Colonic mucosa (tissue), 4 donors: ENCODE results near the gene HES7. TPM values are rescaled to one million over a fixed set of nuclear protein-coding genes. Genes with fewer than 3 reads are reported as not detected.
A peak's percentile ranks its signal among the peaks of the same experiment; 100 is the strongest.

Experiments
- DNase-seq: peaks from one replicate; pipeline ENCODE4 v3.0.0-alpha.2; 2020
- H3K27ac ChIP-seq: fragments of 200-600 bp; one replicate; pipeline ENCODE4 v1.8.0; 2021
- H3K27me3 ChIP-seq: fragments of 200-600 bp; one replicate; pipeline ENCODE4 v1.8.0; 2021
- H3K36me3 ChIP-seq: fragments of 200-600 bp; one replicate; pipeline ENCODE4 v1.8.0; 2021
- H3K4me1 ChIP-seq: fragments of 200-600 bp; one replicate; pipeline ENCODE4 v1.8.0; 2021; ENCODE audit warnings: mild to moderate bottlenecking
- H3K4me3 ChIP-seq: fragments of 200-600 bp; one replicate; pipeline ENCODE4 v1.8.0; 2021
- H3K9ac ChIP-seq, 2 donors: one replicate each; pipeline ENCODE4 v1.7.0; 2013; ENCODE audit warnings: control low read depth in 2 of 2, low read depth in 2 of 2, low read length in 2 of 2
- H3K9me3 ChIP-seq: fragments of 200-600 bp; one replicate; pipeline ENCODE4 v1.8.0; 2021
- intact Hi-C: fragments of 100-400 bp; cut with DNase I; formaldehyde crosslinking; loops from one replicate; pipeline ENCODE4 v1.14.1; 2022
- total RNA-seq, 2 donors: library from RNA; stranded (reverse); fragmentation: NEBNext Ultra II Directional in 1 of 2; extraction: Animal tissue kit (Norgen Biotek cat#: 25700) in 1 of 2; gene quantifications; one replicate each; pipeline ENCODE4 v1.2.1, GENCODE V29; 2021
- TF ChIP-seq, protein P1 (sequence below): fragments of 200-600 bp; IDR thresholded peaks from one replicate; pipeline ENCODE4 v1.8.0; 2022; ENCODE audit warnings: antibody characterized with exemption, mild to moderate bottlenecking
- donor health status: healthy.
- donor health status: DM: no; HTN: no; CAD: no.
- donor health status: DM: no; HTN: no; CAD: no.

Gene HES7
- total RNA-seq, 2 donors from 2014 or later: not detected

GRCh38 chr17:8146381-8147140 lies 22.7 kb upstream of the HES7 start:
- H3K27me3 ChIP-seq: no peaks in the 10 kb centered on the region
- no peaks in the 10 kb centered on the region for H3K9me3 ChIP-seq
- DNase-seq: no peak
- H3K4me1 ChIP-seq: peaks cover 7% of the 10 kb centered on the region
- no peak overlapping the region for H3K4me3 ChIP-seq
- peaks cover 37% of the 10 kb centered on the region for H3K36me3 ChIP-seq
- H3K9ac ChIP-seq: peak overlapping the region in 1 of 2 donors; percentile 12
- H3K27ac ChIP-seq: no peak overlapping the region
- intact Hi-C loops: no loop called here
- TF ChIP-seq, protein P1, sequence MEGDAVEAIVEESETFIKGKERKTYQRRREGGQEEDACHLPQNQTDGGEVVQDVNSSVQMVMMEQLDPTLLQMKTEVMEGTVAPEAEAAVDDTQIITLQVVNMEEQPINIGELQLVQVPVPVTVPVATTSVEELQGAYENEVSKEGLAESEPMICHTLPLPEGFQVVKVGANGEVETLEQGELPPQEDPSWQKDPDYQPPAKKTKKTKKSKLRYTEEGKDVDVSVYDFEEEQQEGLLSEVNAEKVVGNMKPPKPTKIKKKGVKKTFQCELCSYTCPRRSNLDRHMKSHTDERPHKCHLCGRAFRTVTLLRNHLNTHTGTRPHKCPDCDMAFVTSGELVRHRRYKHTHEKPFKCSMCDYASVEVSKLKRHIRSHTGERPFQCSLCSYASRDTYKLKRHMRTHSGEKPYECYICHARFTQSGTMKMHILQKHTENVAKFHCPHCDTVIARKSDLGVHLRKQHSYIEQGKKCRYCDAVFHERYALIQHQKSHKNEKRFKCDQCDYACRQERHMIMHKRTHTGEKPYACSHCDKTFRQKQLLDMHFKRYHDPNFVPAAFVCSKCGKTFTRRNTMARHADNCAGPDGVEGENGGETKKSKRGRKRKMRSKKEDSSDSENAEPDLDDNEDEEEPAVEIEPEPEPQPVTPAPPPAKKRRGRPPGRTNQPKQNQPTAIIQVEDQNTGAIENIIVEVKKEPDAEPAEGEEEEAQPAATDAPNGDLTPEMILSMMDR: no peak

- H3K4me1 ChIP-seq: peaks cover 5% of the 10 kb centered on the region
- intact Hi-C loops: no loop called here
- no peak for DNase-seq
- no peaks in the 10 kb centered on the region for H3K9me3 ChIP-seq
- no peaks in the 10 kb centered on the region for H3K27me3 ChIP-seq
- TF ChIP-seq, protein P1: no peak
- no peak overlapping the region for H3K4me3 ChIP-seq
- H3K27ac ChIP-seq: no peak overlapping the region
- no peak overlapping the region for H3K9ac ChIP-seq
- peaks cover 38% of the 10 kb centered on the region for H3K36me3 ChIP-seq
Measured at GRCh38 chr17:8145811-8146210, 21.9 kb upstream of the HES7 start.

- intact Hi-C loops: no loop called here
- Histone ChIP-seq H3K36me3 (peaks cover 36% of the 10 kb centered on the region), H3K27ac (no peak overlapping the region), H3K27me3 (no peaks in the 10 kb centered on the region), H3K9ac (no peak overlapping the region), H3K9me3 (no peaks in the 10 kb centered on the region), H3K4me1 (no peaks in the 10 kb centered on the region), H3K4me3 (no peak overlapping the region)
- TF ChIP-seq, protein P1: no peak
- DNase-seq: no peak
Measured at GRCh38 chr17:8144401-8145231, 20.7 kb upstream of the HES7 start.

DNA sequence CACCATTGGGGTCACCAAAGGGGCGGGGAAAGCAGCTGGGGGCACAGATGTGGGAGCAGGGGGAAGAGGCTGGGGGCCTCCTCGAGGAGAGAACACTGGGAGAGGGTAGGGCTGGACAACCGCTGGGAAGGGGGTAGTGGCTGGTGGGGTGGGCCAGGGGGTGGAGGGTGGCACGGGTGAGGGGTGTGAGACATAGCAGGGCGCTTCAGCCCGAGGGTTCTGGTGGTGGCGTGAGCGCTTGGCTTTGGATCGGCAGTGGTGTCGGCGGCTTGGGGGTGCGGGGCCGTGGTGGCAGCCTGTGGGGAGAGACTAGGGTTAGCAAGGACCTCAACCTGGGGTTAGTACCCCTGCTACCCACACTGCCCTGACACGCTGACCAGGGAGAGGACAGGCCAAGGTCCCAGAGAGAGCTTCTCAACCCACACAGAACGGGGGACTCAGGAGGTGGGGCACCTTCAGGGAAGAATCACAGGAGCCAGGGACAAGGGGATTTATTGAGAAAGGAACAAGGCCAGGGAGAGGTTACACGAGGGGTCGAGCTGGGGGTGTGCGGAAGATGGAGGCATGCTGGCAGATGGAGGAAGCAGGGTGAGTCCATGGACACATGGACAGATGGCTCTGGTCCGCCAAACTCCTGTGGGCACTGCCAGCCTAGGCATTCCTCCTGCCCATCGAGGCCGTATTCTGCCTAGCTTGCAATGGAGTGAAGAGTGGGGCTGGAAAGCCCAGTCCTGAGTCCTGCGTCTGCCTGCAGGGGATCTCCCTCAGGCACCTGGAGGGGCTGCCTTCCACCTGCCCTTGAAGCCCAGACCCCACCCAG lies 19.9 kb upstream of the HES7 start:
- Histone ChIP-seq H3K4me1 (no peaks in the 10 kb centered on the region), H3K9me3 (no peaks in the 10 kb centered on the region), H3K27ac (no peak overlapping the region), H3K27me3 (no peaks in the 10 kb centered on the region), H3K36me3 (peaks cover 31% of the 10 kb centered on the region), H3K9ac (no peak overlapping the region), H3K4me3 (no peak overlapping the region)
- TF ChIP-seq, protein P1: no peak
- no peak for DNase-seq
- intact Hi-C loops: no loop called here

DNA sequence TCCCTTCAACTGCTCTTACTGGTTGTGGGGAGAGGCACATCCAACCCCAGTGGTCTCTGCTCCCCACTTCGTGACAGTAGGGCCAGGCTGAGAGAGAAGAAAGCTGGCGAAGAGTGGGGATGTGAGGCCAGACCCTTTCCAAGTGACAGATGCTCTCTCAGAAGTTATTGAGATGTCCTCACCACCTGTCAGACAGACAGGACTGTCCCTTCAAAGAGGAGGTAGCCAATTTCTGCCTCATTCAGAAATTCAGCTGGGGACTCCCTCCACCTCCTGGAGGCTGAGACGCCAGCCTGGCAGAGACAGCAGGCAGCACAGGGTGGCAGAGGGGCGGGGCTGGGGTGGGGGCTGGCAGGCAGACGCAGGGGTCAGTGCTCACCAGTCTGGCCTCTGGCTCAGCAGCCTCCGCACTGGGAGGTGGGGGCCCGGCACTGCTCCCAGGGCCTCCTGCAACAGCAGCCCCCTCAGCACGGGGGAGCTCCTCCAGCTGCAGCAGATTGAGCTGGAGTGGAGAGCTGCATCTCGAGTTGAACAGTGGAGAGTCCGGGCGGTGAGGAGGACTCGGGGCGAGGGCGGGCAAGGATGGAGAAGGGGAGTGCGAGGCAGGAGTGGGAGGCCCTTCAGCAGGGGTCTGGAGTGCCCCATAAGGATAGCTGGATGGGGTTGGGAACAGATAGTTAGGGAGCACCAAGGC lies 19.1 kb upstream of the HES7 start:
- H3K27ac ChIP-seq: no peak overlapping the region
- H3K4me3 ChIP-seq: no peak overlapping the region
- no peak for DNase-seq
- no peaks in the 10 kb centered on the region for H3K9me3 ChIP-seq
- H3K4me1 ChIP-seq: no peaks in the 10 kb centered on the region
- TF ChIP-seq, protein P1: no peak
- H3K36me3 ChIP-seq: peaks cover 31% of the 10 kb centered on the region
- intact Hi-C loops: no loop called here
- H3K9ac ChIP-seq: no peak overlapping the region
- H3K27me3 ChIP-seq: no peaks in the 10 kb centered on the region
